ENCODE measurements around the gene RRAS2.

Gene RRAS2

GRCh38 chr11:14381968-14382367, 23.0 kb upstream of the RRAS2 start:
- DNase-seq: no peak
- in situ Hi-C loops (cut with HindIII; ENCODE audit: low pct_ligation_motif_present, low sequenced_read_pairs): no loop called here
- Histone ChIP-seq H3K27ac (no peak overlapping the region), H3K36me3 (replicated peaks) (no peaks in the 10 kb centered on the region), H3K4me3 (ENCODE audit: low read depth, low read length) (no peak overlapping the region), H3K27me3 (replicated peaks) (no peaks in the 10 kb centered on the region)
- TF ChIP-seq, protein P1, sequence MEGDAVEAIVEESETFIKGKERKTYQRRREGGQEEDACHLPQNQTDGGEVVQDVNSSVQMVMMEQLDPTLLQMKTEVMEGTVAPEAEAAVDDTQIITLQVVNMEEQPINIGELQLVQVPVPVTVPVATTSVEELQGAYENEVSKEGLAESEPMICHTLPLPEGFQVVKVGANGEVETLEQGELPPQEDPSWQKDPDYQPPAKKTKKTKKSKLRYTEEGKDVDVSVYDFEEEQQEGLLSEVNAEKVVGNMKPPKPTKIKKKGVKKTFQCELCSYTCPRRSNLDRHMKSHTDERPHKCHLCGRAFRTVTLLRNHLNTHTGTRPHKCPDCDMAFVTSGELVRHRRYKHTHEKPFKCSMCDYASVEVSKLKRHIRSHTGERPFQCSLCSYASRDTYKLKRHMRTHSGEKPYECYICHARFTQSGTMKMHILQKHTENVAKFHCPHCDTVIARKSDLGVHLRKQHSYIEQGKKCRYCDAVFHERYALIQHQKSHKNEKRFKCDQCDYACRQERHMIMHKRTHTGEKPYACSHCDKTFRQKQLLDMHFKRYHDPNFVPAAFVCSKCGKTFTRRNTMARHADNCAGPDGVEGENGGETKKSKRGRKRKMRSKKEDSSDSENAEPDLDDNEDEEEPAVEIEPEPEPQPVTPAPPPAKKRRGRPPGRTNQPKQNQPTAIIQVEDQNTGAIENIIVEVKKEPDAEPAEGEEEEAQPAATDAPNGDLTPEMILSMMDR (IDR thresholded peaks at IDR 0.05; ENCODE audit: low read depth, low read length, missing control alignments): no peak

GRCh38 chr11:14380947-14381561, 22.1 kb upstream of the RRAS2 start:
- no peak overlapping the region for H3K27ac ChIP-seq
- in situ Hi-C loops (cut with HindIII; ENCODE audit: low pct_ligation_motif_present, low sequenced_read_pairs): no loop called here
- H3K4me3 ChIP-seq (ENCODE audit: low read depth, low read length): peak overlapping the region; percentile 66
- no peaks in the 10 kb centered on the region for H3K27me3 ChIP-seq (replicated peaks)
- DNase-seq: no peak
- H3K36me3 ChIP-seq (replicated peaks): no peaks in the 10 kb centered on the region
- TF ChIP-seq, protein P1 (IDR thresholded peaks at IDR 0.05; ENCODE audit: low read depth, low read length, missing control alignments): no peak

DNA sequence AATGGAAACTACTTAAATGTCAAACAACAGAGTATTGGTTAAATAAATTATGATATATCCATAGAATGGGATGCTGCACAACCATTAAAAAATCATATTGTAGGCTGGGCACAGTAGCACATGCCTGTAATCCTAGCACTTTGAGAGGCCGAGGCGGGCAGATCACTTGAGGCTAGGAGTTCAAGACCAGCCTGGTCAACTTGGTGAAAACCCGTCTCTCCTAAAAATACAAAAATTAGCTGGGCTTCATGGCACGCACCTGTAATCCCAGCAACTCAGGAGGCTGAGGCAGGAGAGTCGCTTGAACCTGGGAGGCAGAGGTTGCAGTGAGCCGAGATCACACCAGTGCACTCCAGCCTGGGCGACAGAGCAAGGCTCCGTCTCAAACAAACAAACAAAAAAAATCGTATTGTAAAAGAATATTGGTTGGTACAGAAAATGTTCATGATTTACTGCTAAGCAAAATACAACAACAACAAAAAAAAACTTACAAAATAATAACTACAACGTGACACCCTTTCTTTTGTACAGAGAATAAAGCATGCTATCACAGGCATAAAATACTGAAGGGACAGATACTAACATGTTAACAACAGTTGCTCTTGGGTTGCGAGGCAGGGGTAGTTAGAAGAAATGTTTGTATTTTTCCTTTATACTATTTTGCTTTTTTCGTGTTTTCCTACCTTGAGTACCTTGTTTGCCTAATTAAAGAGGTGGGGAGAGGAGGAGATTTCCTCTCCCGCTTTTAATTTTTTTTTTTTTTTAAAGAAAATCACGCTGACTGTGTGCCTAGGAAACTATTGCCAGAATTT, 21.3 kb upstream of the RRAS2 start:
- in situ Hi-C loops (cut with HindIII; ENCODE audit: low pct_ligation_motif_present, low sequenced_read_pairs): no loop called here
- Histone ChIP-seq H3K36me3 (replicated peaks) (no peaks in the 10 kb centered on the region), H3K4me3 (ENCODE audit: low read depth, low read length) (peak overlapping the region; percentile 66), H3K27me3 (replicated peaks) (no peaks in the 10 kb centered on the region), H3K27ac (no peak overlapping the region)
- TF ChIP-seq, protein P1 (IDR thresholded peaks at IDR 0.05; ENCODE audit: low read depth, low read length, missing control alignments): no peak
- DNase-seq: no peak

DNA sequence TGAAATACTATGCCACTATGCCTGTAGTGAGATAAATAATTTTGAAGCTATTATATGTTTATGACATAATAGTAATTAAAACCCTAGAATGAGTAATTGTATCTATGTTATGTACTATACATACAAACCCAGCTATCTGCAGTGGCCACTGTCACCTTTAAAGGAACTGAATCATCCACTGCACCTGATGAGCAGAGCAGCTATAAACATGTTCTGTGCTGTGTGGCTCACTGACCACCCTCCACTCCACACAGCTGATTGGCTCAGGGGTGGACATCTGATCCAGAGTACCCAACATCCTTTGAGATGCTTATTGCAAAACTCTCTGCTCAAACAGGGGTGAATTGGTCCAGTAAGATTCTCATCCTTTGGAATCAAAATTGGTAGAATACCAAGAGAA, 19.2 kb upstream of the RRAS2 start:
- TF ChIP-seq, protein P1 (IDR thresholded peaks at IDR 0.05; ENCODE audit: low read depth, low read length, missing control alignments): no peak
- in situ Hi-C loops (cut with HindIII; ENCODE audit: low pct_ligation_motif_present, low sequenced_read_pairs): no loop called here
- Histone ChIP-seq H3K27me3 (replicated peaks) (no peaks in the 10 kb centered on the region), H3K4me3 (ENCODE audit: low read depth, low read length) (no peak overlapping the region), H3K36me3 (replicated peaks) (no peaks in the 10 kb centered on the region), H3K27ac (no peak overlapping the region)
- DNase-seq: no peak

DNA sequence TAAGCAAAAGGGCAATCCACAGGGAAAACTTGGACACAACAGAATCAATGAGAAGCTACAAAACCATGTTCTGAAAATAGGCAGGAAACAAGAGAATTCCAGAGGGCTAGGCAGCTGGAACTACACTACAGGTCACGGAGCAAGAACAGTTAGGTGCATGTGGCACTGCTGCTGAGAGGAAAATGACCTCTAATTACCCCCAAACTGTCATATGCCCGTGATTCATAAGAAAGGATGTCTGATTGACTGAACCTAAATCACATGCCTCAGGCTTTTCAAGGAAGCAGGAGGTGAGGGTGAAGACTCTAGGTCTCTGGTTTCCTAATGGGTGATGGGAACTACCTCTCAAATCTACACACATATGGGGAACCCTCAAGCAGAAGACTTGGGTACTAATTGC, 17.9 kb upstream of the RRAS2 start:
- Histone ChIP-seq H3K4me3 (ENCODE audit: low read depth, low read length) (no peak overlapping the region), H3K36me3 (replicated peaks) (no peaks in the 10 kb centered on the region), H3K27me3 (replicated peaks) (no peaks in the 10 kb centered on the region), H3K27ac (no peak overlapping the region)
- no peak for DNase-seq
- in situ Hi-C loops (cut with HindIII; ENCODE audit: low pct_ligation_motif_present, low sequenced_read_pairs): no loop called here
- TF ChIP-seq, protein P1 (IDR thresholded peaks at IDR 0.05; ENCODE audit: low read depth, low read length, missing control alignments): no peak
